Activated CD4-positive, alpha-beta T cell treated with anti-CD3 and anti-CD28 coated beads, Interleukin-2, amount 50 U/mL, for 16 hours (primary cell): ENCODE data around the gene MYH16.
"Not testable (repeated sequence)": the region's sequence is repeated elsewhere in the genome, so short reads cannot be mapped to it uniquely, and the experiment has no call there.

Experiments
- DNase-seq: peaks from one replicate; pipeline ENCODE4 v3.0.0-alpha.2; 2020

MYH16 gene

DNA sequence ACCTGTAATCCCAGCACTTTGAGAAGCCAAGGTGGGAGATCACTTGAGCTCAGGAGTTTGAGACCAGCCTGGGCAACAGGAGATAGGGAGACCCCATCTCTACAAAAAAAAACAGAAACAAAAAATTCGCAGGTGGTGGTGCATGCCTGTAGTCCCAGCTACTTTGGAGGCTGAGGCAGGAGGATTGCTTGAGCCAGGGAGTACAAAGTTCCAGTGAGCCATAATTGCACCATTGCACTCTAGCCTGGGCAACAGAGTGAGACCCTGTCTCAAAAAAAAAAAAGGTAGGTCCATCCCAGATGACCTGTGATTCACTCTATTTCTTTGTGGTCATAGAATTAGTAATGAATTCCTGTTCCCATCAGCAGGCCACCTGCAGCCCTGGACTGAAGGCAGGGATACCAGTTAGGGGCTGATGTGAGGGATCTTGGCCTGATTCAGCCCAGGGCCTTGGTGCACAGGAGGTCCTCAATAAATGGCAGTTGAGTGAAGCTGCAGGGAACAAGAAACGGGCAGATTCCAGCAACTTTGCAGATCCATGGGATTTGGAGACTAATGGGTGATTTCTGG, at the start of gene MYH16:
Gene MYH16, plus strand, starts transcription at position 364 of the 570 bp plus-strand sequence.
- DNase-seq = no peak

DNA sequence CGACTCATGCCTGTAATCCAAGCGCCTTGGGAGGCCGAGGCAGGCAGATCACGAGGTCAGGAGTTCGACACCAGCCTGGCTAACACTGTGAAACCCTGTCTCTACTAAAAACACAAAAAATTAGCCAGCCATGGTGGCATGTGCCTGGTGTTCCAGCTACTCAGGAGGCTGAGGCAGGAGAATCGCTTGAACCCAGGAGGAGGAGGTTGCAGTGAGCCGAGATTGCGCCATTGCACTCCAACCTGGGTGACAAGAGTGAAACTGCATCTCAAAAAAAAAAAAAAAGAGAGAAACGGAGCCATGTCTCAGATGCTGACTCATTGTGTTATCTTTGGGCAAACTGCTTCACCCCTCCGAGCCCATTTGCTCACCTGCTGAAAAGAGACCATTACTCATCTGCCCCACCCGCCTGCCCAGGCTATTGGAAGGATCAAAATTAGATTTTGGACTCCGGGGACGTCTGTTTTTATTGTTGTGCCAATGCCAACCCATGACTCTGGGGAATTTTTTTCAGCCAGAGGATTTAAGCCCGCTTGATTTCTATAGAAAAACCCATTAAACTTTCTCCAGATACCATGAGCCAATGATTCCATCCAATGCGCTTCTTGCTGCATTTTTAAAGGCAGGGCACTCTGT, 48.3 kb upstream of the MYH16 start:
- peak; percentile 63 for DNase-seq

DNA sequence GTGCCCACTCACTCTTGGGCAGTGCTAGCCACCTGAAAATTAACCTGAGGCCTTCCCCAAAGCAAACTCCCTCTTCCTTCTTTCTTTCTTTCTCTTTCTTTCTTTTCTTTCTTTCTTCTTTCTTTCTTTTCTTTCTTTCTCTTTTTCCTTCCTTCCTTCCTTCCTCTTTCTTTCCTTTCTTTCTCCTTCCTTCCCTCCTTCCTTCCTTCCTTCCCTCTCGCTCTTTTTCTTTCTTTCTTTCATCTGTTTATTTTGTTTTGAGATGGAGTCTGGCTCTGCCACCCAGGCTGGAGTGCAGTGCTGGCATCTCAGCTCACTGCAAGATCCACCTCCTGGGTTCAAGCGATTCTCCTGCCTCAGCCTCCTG, 47.8 kb upstream of the MYH16 start:
- DNase-seq = no peak

DNA sequence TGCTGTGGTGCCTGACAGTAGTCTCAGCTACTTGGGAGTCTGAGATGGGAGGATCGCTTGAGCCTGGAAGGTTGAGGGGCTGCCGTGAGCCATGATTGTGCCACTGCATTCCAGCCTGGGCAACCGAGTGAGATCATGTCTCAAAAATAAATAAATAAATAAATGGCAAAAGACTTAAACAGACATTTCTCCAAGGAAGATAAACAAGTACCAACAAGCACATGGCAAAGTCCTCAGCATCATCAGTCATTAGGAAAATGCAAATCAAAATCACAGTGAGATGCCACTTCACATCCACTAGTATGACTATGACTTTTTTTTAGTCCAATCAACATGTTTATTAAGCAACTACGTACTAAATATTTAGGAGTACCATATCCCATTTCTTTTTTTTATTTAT, 43.4 kb upstream of the MYH16 start:
- no peak for DNase-seq

DNA sequence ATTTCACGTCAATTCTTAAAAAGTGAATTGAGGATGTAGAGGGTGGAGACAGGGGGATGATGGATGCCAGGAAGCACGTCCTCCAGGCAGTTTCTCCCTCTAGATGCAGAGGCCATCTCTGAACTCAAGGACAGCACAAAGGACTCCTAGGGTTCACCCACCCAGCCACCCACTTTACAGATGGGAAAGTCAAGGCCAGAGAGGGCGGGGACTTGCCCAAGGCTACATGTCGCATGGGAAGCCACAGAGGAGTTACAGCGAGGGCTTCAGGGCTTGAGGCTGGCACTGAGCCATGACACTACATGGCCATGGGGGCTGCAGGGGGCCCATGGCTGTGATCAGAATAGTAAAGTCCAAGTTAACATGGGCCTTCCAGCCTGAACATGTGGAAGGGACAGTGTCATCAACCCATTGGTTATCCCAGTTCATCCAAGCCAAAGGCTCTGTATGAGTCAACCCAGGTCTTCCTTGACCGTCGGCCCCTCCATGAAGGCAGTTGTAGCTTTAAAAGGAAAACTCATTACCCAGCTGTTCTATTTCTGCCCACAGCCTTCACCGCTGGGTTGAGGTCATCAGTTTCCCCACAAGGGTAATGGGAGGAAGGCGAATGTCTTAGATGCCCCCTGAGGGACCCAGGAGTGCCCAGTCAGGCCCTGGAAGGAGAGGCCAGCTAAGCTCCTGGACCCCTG, 40.4 kb upstream of the MYH16 start:
- DNase-seq = no peak

DNA sequence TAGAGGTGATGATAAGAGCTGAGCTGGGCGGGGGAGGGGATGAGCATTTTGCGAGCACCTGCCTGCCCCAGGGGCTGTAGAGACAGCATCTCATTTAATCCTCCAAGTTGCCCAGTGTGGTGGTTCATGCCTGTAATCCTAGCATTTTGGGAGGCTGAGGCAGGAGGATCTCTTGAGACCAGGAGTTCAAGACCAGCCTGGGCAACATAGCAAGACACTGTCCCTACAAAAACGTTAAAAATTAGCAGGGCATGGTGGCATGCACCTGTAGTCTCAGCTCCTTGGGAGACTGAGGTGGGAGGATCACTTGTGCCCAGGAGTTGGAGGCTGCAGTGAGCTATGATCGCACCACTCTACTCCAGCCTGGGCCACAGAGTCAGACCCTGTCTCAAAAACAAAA, 39.7 kb upstream of the MYH16 start:
- DNase-seq = not testable (repeated sequence)

DNA sequence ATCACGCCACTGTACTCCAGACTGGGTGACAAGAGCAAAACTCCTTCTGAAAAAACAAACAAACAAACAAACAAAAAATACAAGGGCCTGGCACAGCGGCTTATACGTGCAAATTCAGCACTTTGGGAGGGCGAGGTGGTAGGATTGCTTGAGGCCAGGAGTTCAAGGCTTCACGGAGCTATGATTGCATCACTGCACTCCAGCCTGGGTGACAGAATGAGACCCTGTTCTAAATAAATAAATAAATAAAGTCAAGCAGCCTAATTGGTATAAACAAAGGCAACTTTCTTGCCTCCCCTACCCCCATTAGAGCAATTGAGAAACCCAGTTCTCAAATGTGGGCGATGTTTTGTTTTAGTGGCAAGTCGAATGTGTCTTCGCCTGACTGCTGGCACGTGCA, 38.5 kb upstream of the MYH16 start:
- DNase-seq = no peak

DNA sequence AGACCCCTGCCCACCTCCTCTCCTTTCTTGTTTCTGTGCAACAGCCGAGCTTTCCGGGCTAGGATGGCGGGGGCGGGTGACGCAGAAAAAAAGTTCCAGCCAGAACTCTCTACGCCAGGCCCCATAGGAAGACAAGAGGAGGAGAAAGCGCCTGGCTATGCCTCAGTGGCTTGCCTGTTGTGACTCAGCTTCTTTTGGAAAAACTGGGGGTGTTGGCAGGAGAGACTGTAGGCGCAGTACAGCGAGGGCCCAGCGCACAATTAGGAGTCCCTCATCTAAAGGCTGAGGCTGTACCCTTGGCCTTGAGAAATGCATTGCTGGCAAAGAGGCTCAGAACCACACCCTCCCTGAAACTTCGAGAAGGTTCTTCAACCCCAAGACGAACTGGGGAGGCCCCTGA, 36.7 kb upstream of the MYH16 start:
- DNase-seq = no peak

DNA sequence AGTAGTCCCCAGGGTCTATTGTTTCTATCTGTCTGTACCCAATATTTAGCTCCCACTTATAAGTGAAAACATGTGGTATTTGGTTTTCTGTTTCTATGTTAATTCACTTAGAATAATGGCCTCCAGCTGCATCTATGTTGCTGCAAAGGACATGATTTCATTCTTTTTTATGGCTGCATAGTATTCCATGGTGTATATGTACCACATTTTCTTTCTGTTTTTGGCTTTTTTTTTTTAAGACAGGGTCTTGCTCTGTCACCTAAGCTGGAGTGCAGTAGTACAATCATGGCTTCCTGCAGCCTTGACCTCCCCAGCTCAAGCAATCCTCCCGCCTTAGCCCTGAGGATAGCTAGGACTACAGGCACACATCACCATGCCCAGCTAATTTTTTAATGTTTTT, 34.8 kb upstream of the MYH16 start:
- not testable (repeated sequence) for DNase-seq

DNA sequence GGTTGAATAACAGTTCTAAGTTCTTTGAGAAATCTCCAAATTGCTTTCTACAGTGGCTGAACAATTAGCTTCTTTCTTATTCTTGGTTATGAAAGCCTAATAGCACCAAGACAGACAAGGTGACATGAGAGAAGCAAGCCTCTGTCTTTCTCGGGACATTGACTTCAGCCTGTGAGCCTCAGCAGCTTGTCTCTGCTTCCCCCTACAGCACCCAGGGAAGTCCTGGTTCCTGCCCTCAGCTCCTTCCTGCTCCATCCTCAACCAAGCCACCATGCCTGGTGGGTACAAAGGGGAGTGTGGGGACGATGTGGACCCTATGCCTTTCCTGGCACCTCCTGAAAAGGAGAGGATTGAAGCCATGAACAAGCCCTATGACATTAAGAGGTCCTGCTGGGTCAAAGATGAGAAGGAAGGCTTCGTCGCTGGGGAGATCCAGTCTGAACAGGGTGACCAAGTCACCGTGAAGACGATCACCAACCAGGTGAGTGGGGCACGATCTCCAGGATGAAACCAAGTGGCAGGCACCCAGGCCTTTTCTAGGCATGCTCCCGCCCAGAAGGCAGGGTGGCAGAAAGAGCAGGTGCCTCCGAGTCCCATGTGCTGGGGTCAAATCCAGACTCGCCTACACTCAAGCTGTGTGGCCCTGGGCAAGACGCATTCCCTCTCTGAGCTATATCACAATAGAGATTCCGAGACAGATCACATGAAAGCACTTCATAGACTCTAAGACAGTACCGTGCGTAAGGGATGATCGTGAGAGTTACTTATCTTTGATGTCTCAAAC, 33.9 kb upstream of the MYH16 start:
- DNase-seq = no peak

DNA sequence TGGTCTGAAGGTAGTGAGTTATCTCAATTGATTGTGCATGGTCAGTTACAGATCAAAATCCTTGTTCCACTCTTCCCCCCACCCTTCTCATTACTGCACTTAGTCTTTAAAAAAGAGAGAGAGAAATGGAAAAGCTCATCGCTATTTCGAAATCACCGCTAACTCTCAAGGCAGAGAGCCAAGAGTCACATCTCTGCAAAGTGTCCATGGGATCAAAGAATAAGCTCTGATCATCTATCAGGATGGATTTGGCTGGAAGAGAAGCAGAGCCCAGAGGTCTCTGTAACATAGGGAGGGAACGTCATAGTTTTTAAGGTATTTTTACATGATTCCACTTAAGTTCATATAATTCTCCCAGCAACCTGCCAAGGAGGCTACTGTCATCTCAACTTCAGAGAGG, 30.0 kb upstream of the MYH16 start:
- no peak for DNase-seq

DNA sequence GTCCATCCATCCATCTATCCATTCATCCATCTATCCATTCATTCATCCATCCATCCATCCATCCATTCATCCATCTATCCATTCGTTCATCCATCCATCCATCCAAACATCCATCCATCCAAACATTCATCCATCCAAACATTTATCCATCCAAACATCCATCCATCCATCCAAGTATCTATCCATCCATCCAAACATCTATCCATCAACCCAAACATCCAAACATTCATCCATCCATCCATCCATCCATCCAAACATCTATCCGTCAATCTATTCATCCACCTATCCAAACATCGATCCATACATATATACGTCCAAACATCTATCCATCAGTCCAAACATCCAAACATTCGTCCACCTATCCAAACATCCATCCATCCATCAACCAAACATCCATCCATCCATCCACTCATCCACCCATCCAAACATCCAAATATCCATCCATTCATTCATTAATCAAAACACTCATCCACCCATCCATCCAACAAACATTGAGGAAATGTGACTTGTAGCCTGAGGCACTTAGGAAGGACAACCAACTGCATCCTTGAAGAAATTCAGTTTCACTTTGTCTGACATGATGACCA, 28.8 kb upstream of the MYH16 start:
- no peak for DNase-seq

DNA sequence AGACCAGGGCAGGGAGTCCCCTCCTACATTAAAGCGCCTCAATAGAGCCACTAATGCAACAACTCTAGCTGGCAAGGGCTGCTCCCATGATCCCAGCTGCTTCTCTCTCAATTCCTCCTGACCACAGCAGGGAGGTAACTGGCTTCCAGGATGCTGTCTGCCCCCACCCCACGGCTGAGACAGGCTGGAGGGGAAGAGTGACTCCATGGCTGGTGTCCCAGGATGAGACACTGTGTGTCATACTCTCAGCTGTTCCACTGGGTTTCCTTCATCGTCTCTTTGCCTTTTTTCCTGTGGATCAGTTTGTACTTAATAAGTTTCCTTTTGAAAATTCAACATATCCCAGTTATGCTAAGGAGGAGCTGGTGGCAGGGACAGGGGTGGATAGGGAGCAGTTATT, 27.7 kb upstream of the MYH16 start:
- DNase-seq = no peak

DNA sequence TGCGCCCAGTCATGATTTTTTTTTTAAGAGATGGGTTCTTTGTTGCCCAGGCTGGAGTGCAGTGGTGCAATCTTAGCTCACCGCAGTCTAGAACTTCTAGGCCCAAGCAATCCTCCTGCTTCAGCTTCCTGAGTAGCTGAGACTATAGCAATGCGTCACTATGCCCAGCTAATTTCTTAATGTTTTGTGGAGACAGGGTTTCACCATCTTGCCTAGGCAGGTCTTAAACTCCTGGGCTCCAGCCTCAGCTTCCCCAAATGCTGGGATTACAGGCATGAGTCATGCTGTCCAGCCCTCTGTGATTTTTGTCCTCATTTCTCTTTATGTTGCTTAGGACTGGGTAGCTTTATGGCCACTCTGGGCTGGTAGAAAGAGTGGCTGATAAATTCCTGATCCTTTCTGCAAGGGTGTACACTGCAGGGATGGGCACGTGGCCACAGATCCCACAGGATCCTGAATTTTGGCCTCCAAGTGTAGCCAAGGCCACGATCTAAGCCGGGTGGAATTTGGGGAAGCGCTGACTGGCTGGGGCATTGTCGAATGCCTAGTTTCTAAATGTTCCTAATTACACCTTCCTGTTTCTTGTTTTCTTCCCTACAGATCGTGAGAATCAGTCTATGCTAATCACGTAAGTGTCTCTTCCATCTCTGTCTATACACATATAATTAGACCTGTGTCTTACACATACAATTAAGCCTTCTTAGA, 24.1 kb upstream of the MYH16 start:
- no peak for DNase-seq

DNA sequence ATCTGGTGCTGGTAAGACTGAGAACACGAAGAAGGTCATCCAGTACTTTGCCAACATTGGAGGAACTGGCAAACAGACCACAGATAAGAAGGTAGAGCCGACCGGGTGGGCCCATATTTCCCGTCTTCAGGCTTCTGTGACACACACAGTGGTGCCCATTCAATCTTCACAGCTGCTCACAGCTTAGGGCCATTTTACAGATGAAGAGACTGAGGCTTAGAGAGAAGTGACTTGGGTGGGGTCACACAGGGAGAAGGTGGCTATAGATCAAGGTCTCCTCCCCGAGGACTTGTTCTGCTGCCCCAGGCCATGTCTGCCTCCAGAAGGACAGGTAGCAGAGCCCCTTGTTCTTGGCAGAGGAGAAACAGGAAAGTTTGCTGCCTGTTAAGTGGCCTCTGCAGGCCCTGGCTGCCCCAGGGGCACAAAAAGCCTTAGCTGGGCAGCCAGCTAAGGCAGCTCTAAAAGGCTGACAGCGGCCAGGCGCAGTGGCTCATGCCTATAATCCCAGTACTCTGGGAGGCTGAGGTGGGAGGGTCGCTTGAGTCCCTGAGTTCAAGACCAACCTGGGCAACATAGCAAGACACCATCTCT, 22.6 kb upstream of the MYH16 start:
- DNase-seq = no peak

DNA sequence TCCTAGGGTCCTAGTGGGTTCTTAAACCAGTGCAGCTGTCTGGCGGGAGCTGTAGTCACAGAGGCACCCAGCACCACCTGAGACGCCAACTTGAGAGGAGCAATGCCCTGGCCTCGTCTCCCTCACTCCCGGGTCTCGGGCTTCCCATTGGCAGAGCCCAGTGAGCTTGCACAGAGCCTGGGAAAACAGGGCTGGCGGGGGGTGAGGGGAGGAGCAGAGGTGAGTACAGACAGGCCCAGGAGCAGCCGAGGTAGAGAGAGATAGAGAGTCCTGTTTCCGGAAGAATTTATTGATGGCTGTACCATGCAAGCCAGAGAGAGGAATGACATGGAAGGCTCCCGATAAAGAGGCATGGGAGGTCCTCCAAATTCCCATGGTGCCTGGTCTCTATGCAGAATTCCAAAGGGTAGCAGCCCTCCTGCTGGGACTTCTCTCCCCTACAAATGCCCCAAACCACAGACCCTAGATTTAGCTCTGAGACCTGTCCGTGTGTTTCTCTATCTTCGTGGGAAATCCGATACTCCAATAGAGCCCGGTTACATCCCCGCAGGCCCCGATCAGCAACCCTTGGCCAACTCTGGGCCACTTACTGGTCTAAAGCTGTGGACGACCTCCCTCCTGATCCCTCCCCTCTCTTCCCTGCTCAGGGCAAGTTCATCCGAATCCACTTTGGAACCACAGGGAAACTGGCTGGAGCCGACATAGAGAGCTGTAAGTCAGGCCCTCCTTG, 20.3 kb upstream of the MYH16 start:
- no peak for DNase-seq

DNA sequence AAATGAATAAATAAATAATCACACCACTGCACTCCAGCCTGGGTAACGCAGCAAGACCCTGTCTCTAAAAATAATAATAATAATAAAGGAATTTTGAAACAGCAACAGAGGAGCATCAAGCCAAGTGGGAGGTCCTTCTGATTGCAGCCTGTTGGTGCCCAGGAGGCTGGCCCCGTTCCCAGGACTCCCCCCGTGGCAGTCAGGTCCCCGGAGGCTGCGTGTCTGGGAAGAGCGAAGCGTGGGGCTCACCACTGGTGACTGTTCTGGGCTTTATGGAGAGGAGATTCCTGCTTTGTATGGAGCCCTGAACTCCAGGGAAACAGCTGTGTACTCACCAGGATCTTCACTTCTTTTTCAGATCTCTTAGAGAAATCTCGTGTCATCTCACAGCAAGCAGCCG, 19.3 kb upstream of the MYH16 start:
- DNase-seq = no peak

DNA sequence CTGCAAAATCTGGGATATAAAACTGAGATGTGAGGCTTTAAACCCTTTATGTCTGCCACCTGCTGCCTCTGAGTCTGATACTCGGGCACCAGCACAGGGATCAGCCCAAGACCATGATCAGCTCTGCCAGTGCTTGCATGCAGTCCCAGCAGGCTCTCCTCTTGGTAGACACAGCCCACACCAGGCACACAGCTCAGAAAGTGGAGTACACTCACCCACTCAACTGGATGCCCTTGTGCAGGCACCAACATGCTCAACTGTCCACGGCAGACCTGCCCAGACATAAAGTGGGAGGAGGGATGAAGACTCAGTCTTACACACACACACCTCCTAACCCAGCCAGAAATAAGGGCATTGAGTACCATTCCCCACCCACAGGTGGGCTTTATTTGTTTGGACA, 18.2 kb upstream of the MYH16 start:
- DNase-seq = no peak

DNA sequence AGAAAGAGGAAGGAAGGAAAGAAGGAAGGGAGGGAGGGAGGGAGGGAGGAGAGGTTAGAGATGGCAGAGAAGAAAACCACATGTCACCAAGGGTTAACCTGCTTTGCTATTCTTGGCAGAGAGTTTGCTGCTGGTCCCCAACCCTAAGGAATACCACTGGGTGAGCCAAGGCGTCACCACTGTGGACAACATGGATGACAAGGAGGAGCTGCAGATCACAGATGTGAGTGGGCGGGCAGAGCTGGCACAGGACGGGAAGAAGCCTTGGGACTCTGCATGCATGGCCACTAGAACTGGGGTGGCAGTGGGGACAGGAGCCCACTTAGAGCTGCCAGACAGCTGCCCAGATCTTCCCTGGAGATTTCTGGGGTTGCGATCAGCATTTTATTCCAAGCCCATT, 17.2 kb upstream of the MYH16 start:
- DNase-seq = no peak

DNA sequence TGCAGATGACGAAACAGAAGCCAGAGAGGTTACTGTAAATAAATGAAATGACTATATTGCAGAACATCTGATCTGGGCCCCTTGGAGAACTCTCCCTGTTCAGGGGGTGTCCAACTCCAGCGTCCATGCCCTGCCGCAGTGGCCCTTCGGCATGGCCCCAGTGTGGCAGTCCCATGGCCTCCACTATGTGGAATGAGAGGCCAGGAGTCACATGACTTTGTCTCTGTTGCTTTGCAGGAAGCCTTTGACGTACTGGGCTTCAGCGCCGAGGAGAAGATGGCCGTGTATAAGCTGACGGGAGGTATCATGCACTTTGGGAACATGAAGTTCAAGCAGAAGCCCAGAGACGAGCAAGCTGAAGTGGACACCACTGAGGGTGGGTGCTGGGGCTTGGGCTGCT, 15.6 kb upstream of the MYH16 start:
- no peak for DNase-seq

DNA sequence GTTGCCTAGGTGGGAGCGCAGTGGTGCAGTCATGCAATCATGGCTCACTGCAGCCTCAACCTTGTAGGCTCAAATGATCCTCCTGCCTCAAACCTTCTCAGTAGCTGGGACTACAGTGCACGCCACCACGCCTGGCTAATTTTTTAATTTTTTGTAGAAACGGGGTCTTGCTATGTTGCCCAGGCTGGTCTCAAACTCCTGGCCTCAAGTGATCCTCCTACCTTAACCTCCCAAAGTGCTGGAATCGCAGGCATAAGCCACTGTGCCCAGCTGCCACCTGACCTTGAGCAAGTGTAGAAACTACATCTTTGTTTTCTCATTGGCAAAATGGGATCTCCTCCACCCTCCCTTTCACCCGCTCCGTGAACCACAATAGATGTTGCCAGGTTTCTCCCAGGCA, 15.0 kb upstream of the MYH16 start:
- no peak for DNase-seq

DNA sequence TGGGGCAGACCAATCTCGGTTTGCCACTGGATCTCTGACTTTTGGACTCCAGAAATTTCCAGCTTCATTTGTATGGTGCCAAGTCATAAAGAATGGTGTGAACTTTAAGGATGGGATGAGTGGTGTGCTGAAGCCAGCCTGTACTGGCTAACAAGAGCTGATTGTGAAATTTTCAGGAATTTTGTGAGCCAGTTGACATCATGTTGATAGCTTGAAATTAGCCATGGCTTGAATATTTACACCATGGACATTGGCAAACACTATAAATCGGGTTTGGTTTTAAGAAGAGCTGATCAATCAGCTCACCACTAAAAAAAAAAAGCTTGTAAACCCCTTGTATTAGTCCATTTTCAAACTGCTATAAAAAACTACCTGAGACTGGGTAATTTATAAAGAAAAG, 14.1 kb upstream of the MYH16 start:
- DNase-seq = no peak
